Transverse colon (tissue), 4 donors: ENCODE measurements around the gene AHNAK2. TPM values are rescaled to one million over a fixed set of nuclear protein-coding genes. Genes with fewer than 3 reads are reported as not detected.

Experiments
- DNase-seq: peaks from one replicate; pipeline ENCODE4 v3.0.0-alpha.2; 2019
- H3K27ac ChIP-seq, 4 donors: fragments of 200-600 bp; sonication (generic); 2 replicates each; pipeline ENCODE4 v1.5.1; 2016 to 2018; ENCODE audit warnings: inconsistent platforms in 4 of 4
- H3K27me3 ChIP-seq: fragments of 200-600 bp; sonication (generic); 2 replicates; pipeline ENCODE4 v1.5.1; 2017; ENCODE audit warnings: inconsistent platforms
- H3K36me3 ChIP-seq, 4 donors: fragments of 200-600 bp; sonication (generic); 2 replicates each; pipeline ENCODE4 v1.5.1; 2017 to 2019; ENCODE audit warnings: inconsistent platforms in 4 of 4
- H3K4me1 ChIP-seq, 4 donors: fragments of 200-600 bp; sonication (generic); 2 replicates each; pipeline ENCODE4 v1.5.1; 2017 to 2020; ENCODE audit warnings: inconsistent platforms in 4 of 4
- H3K4me3 ChIP-seq, 4 donors: fragments of 200-600 bp; sonication (generic); 1 replicate in 1 of 4; 2 replicates in 3 of 4; pipeline versions ENCODE4 v1.5.1 to v1.6.1; 2017 to 2019; ENCODE audit warnings: inconsistent platforms in 4 of 4
- H3K9me3 ChIP-seq, 2 donors: fragments of 200-600 bp; sonication (generic); 2 replicates each; pipeline ENCODE4 v1.5.1; 2017 to 2019; ENCODE audit warnings: inconsistent platforms in 2 of 2
- EP300 ChIP-seq: sonication (generic); formaldehyde crosslinking; IDR thresholded peaks from one replicate; pipeline ENCODE4 v1.6.1; 2017; ENCODE audit warnings: antibody characterized with exemption, low read depth
- POLR2A ChIP-seq: fragments of 450-650 bp; IDR thresholded peaks from one replicate; pipeline ENCODE4 v1.6.1; 2016; ENCODE audit warnings: antibody characterized with exemption, mild to moderate bottlenecking, moderate library complexity
- POLR2AphosphoS5 ChIP-seq, 3 donors: sonication (generic); formaldehyde crosslinking; IDR thresholded peaks; one replicate each; pipeline ENCODE4 v1.6.1; 2016; ENCODE audit warnings: antibody characterized with exemption in 3 of 3
- WGBS, 2 donors: methylation state at CpG; one replicate each; pipeline ENCODE4 v1.1.5; 2018; ENCODE audit warnings: low coverage in 1 of 2; 5-methylcytosine and 5-hydroxymethylcytosine counted together
- in situ Hi-C, 4 donors: fragments of 200-750 bp; cut with MboI; loops; one replicate each; pipeline versions ENCODE4 v1.15.0 to v1.15.1; 2017; ENCODE audit warnings: low sequenced_read_pairs in 3 of 4, low pct_ligation_motif_present in 1 of 4, low pct_unique_long_range_greater_than_20kb in 1 of 4
- intact Hi-C: fragments of 100-400 bp; cut with DNase I; formaldehyde crosslinking; loops from one replicate; pipeline ENCODE4 v1.15.1; 2023; ENCODE audit warnings: low total_unique reads
- total RNA-seq, 4 donors: library from RNA; depleted of rRNA; stranded (reverse); fragments of >200 nt; gene quantifications; one replicate each; pipeline ENCODE4 v1.1.0, GENCODE V29; 2016
- TF ChIP-seq, protein P1 (sequence below), 5 experiments: fragments of 200-600 bp in 3 of 5; fragments of 450-650 bp in 2 of 5; sonication (generic) in 3 of 5; IDR thresholded peaks; 1 replicate in 2 of 5; 2 replicates in 3 of 5; pipeline ENCODE4 v1.5.1; 2016 to 2017; ENCODE audit warnings: antibody characterized with exemption in 5 of 5, inconsistent platforms in 3 of 5, mild to moderate bottlenecking in 2 of 5, moderate library complexity in 1 of 5

Gene AHNAK2
- total RNA-seq, 4 donors from 2014 or later, result 19.4 to 75.2 (median 28.5) TPM

DNA sequence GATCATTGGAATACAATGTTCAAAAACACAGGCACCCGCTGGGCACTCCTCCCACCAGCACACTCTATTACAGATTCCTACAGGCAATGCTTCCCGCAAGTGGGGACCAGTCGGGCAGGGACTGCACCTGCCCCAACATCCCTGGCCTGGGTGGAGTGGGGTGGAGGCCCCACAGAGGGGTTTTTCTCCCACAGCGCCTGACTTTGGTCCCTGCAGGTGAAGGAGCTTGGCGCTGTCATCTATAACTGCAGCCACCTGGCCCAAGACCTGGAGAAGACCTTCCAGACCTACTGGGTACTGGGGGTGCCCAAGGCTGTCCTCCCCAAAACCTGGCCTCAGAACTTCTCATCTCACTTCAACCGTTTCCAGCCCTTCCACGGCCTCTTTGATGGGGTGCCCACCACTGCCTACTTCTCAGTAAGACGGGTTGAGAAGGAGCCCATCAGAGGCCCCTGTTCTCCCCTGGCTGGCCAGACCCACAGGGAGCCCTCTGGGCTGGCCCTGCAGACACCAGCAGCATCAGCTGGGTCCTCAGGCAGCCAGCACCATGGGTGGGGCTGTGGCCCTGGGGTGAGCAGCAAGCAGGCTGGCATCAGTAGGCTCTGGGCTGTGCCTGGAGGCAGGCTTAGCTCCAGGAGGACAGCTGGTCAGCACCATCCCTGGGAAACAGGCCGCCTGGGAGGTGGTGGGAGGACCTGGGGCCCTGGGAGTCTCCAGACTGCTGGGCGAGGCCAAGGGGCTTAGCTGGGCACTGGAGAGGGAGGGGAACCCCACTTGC, 47.5 kb downstream of the AHNAK2 start:
- Histone ChIP-seq H3K27me3 (peaks cover 45% of the 10 kb centered on the region), H3K4me3 (no peak overlapping the region), H3K27ac (no peak overlapping the region), H3K9me3 (no peaks in the 10 kb centered on the region), H3K36me3 (no peaks in the 10 kb centered on the region), H3K4me1 (peaks cover 0 to 13% (median 8%) of the 10 kb centered on the region in 4 donors)
- in situ Hi-C loops, result no loop called here
- intact Hi-C loops, result no loop called here
- WGBS, 2 donors, result 77 to 87% methylated on average over 3 to 9 of the region's 10 CpGs
- TF ChIP-seq, protein P1, sequence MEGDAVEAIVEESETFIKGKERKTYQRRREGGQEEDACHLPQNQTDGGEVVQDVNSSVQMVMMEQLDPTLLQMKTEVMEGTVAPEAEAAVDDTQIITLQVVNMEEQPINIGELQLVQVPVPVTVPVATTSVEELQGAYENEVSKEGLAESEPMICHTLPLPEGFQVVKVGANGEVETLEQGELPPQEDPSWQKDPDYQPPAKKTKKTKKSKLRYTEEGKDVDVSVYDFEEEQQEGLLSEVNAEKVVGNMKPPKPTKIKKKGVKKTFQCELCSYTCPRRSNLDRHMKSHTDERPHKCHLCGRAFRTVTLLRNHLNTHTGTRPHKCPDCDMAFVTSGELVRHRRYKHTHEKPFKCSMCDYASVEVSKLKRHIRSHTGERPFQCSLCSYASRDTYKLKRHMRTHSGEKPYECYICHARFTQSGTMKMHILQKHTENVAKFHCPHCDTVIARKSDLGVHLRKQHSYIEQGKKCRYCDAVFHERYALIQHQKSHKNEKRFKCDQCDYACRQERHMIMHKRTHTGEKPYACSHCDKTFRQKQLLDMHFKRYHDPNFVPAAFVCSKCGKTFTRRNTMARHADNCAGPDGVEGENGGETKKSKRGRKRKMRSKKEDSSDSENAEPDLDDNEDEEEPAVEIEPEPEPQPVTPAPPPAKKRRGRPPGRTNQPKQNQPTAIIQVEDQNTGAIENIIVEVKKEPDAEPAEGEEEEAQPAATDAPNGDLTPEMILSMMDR (IDR thresholded peaks at IDR 0.05), result no peak
- no peak for TF ChIP-seq EP300
- TF ChIP-seq POLR2AphosphoS5 (IDR thresholded peaks at IDR 0.05), result no peak
- TF ChIP-seq POLR2A, result no peak
- no peak for DNase-seq

DNA sequence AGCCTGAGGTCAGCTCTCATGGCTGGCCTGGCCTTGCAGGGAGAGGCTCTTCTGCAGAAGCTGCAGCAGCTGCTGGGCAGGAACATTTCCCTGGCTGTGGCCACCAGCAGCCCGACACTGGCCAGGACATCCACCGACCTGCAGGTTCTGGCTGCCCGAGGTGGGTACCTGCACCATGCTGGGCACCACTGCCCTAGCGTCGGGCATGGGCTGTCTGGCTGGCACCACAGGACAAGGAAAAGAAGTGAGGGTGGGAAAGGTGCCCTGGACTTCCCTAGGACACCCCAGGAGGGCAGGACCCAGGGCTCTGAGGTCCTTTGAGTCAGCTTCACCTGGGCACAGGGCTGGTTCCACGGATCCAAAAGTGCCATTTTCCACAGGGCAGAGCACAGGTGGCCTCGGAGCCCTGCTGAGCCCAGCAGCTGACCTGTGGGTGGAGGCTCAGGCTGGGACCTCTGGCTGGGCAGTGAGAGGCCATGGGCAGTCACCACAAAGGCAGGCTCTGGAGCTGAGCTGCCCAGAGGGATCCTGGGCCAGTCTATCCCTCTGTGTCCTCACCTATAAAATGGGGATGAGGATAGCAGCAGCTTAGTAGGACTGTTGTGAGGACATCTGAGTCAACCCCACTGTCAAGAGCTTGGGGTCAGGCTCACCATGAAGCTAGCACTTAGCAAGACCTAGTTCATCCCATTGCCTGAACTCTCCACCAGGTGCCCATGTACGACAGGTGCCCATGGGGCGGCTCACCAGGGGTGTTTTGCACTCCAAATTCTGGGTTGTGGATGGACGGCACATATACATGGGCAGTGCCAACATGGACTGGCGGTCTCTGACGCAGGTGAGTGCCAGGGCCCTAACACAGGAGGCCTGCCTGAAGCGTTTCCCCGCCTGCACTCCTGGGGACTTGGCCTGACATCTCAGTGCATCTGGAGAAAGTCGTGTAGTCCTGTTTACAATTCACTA, 48.6 kb downstream of the AHNAK2 start:
- Histone ChIP-seq H3K4me3 (no peak overlapping the region), H3K27ac (no peak overlapping the region), H3K36me3 (no peaks in the 10 kb centered on the region), H3K27me3 (peaks cover 34% of the 10 kb centered on the region), H3K4me1 (peaks cover 0 to 16% (median 10%) of the 10 kb centered on the region in 4 donors), H3K9me3 (no peaks in the 10 kb centered on the region)
- no peak for DNase-seq
- 85 to 93% methylated on average over 3 to 15 of the region's 15 CpGs for WGBS, 2 donors
- in situ Hi-C loops (no loop called here), intact Hi-C loops (no loop called here)
- no peak for TF ChIP-seq POLR2AphosphoS5 (IDR thresholded peaks at IDR 0.05)
- TF ChIP-seq EP300, result no peak
- TF ChIP-seq POLR2A, result no peak
- TF ChIP-seq, protein P1 (IDR thresholded peaks at IDR 0.05), result no peak

DNA sequence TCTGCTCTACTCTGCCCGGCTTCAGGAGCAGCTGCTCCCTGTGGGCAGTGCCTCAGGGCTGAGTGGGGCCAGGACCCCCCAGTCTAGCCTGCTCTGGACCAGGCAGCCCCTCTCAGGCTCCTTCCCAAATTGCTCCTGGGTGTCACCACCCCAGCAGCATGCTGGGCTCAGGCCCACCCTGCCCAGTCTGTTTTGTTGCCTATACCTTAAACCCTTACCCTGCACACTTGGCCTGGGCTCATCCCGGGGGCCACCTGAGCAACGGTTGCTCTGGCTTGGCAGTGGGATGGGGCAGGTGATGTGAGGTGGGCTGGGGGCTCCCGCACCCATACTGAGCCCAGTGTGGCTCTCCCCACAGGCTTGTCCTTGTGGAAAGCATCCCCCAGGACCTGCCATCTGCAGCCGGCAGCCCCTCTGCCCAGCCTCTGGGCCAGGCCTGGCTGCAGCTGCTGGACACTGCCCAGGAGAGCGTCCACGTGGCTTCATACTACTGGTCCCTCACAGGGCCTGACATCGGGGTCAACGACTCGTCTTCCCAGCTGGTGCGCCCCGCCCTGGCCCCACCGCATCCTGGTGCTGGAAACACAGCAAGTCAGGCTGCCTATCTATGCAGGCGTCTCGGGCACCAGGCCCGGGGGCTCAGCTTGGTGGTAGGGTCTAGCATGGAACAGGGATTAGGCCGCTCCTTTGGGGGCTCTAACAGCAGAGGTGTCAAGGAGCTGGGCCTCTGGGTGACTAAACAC, 49.6 kb downstream of the AHNAK2 start:
- DNase-seq, result no peak
- H3K4me3 ChIP-seq, result no peak overlapping the region
- H3K9me3 ChIP-seq, result no peaks in the 10 kb centered on the region
- intact Hi-C loops (no loop called here), in situ Hi-C loops (no loop called here)
- peaks cover 26% of the 10 kb centered on the region for H3K27me3 ChIP-seq
- H3K36me3 ChIP-seq, result no peaks in the 10 kb centered on the region
- H3K4me1 ChIP-seq, result peaks cover 0 to 12% (median 8%) of the 10 kb centered on the region in 4 donors
- 81% methylated on average over 17 of the region's 17 CpGs; no CpG with 5 or more reads in 1 of the 2 donors for WGBS, 2 donors
- TF ChIP-seq EP300 (no peak), POLR2A (no peak), POLR2AphosphoS5 (IDR thresholded peaks at IDR 0.05) (no peak)
- TF ChIP-seq, protein P1 (IDR thresholded peaks at IDR 0.05), result no peak
- no peak overlapping the region for H3K27ac ChIP-seq
